Calu3 (cell line): ENCODE measurements around the gene GAS6. TPM values are rescaled to one million over a fixed set of nuclear protein-coding genes. Genes with fewer than 3 reads are reported as not detected.
"Not testable (repeated sequence)": the region's sequence is repeated elsewhere in the genome, so short reads cannot be mapped to it uniquely, and the experiment has no call there.

Source experiments
- Bru-seq: library from RNA; stranded (reverse); fragments of 400-500 nt; gene quantifications from one replicate; lab custom pipeline; 2021; lab: Mats Ljungman, UMichigan
- BruChase-seq, 2 experiments: library from RNA; stranded (reverse); fragments of 400-500 nt; gene quantifications; one replicate each; lab custom pipeline; 2021; lab: Mats Ljungman, UMichigan
- BruUV-seq: library from RNA; stranded (reverse); fragments of 400-500 nt; replicated peaks from 2 replicates; lab custom pipeline; 2021; lab: Mats Ljungman, UMichigan
- CTCF ChIA-PET: fragments of 300-600 bp; sonication (Branson Sonifier 250); formaldehyde crosslinking; loops from one replicate; lab custom pipeline; 2022; ENCODE audit warnings: antibody characterized with exemption; lab: Charles Lee
- DNase-seq: peaks from one replicate; pipeline ENCODE4 v3.0.0; 2022
- H3K27ac Mint-ChIP-seq: one replicate; pipeline ENCODE4 v1.8.0; 2022; ENCODE audit warnings: mixed read lengths; ENCODE audit not compliant: unreplicated experiment
- H3K27me3 Mint-ChIP-seq: one replicate; pipeline ENCODE4 v1.8.0; 2022; ENCODE audit warnings: mixed read lengths; ENCODE audit not compliant: unreplicated experiment
- H3K36me3 Mint-ChIP-seq: one replicate; pipeline ENCODE4 v1.8.0; 2022; ENCODE audit warnings: mild to moderate bottlenecking, moderate library complexity, mixed read lengths; ENCODE audit not compliant: insufficient read depth, unreplicated experiment
- H3K4me1 Mint-ChIP-seq: one replicate; pipeline ENCODE4 v1.8.0; 2022; ENCODE audit warnings: mild to moderate bottlenecking, low read depth, mixed read lengths; ENCODE audit not compliant: unreplicated experiment
- H3K4me3 Mint-ChIP-seq: one replicate; pipeline ENCODE4 v1.8.0; 2022; ENCODE audit warnings: mild to moderate bottlenecking, low read depth, moderate library complexity, mixed read lengths; ENCODE audit not compliant: unreplicated experiment
- H3K9me3 Mint-ChIP-seq: one replicate; pipeline ENCODE4 v1.8.0; 2022; ENCODE audit warnings: low read depth, mixed read lengths; ENCODE audit not compliant: unreplicated experiment
- intact Hi-C: fragments of 100-400 bp; cut with micrococcal nuclease; formaldehyde crosslinking; loops from one replicate; pipeline ENCODE4 v1.10.0; 2022; ENCODE audit not compliant: unreplicated experiment
- long read RNA-seq: library from polyadenylated mRNA; stranded (forward); transcript quantifications from one replicate; pipeline ENCODE4 v2.0.0, GENCODE V29; 2022
- total RNA-seq: library from RNA; stranded (reverse); gene quantifications from 2 replicates; pipeline ENCODE4 v1.2.3, GENCODE V29; 2022
- TF ChIP-seq, protein P1 (sequence below): fragments of 200-600 bp; IDR thresholded peaks from one replicate; pipeline ENCODE4 v1.8.0; 2022; ENCODE audit warnings: antibody characterized with exemption; ENCODE audit not compliant: unreplicated experiment

GAS6 gene
- total RNA-seq (0.42 and 0.83 TPM in 2 replicates), Bru-seq, nascent RNA (percentile 6 among the genes with signal in this experiment), BruChase-seq, experiment 1, labeled RNA remaining after a 6-hour chase (percentile 4 among the genes with signal in this experiment), BruChase-seq, experiment 2, labeled RNA remaining after a 2-hour chase (percentile 15 among the genes with signal in this experiment)
- long read RNA-seq = 0 reads

DNA sequence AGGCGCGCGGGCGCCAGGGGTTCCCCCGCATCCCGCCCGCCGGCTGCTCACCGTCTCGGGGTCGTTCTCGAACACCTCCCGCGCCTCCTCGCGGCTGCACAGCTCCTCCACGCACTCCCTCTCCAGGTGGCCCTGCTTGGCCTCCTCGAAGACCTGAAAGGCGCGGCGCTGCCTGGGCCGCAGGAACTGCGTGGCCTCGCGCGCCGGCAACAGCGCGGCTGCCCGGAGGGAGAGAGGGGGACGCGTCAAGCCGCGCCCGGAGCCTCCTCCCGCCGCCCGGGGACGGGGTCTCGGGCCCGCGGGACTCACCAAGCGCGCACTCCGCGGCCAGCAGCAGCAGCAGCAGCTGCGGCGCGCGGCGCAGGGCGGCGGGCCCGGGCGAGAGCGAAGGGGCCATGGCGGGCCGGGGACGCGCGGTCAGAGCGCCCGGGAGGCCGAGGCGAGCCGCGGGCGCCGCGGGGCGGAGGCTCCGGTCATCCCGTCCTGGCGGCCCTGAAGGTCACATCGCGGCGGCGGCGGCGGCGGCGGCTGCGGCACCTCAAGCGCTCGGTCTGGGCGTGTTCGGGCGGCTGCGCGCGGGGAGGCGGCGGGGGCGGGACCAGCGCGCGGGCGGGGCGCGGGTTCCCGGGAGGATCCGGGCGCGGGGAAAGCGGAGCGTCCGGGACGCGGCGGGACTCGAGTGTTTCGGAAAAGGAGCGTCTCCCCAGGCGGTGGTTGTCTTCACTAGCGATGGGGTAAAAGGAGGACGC is at the start of gene GAS6:
Gene GAS6, minus strand, starts transcription at position 553 of the 749 bp plus-strand sequence. Its CDS starts 156 bp downstream, at position 397.
- CTCF ChIA-PET = interaction anchor here (0.8 kb wide), 1 partner anchor 337 kb away, joined by 3 read pairs; no protein-coding TSS in a partner anchor
- Mint-ChIP-seq H3K4me3 (no peak within 1 kb of the TSS), H3K36me3 (no peaks in the 10 kb centered on the region), H3K27me3 (peaks cover 11% of the 10 kb centered on the region), H3K4me1 (no peaks in the 10 kb centered on the region), H3K9me3 (no peaks in the 10 kb centered on the region), H3K27ac (no peak within 1 kb of the TSS)
- intact Hi-C loops = no loop called here
- no peak for DNase-seq
- no TSS peak for BruUV-seq
- TF ChIP-seq, protein P1, sequence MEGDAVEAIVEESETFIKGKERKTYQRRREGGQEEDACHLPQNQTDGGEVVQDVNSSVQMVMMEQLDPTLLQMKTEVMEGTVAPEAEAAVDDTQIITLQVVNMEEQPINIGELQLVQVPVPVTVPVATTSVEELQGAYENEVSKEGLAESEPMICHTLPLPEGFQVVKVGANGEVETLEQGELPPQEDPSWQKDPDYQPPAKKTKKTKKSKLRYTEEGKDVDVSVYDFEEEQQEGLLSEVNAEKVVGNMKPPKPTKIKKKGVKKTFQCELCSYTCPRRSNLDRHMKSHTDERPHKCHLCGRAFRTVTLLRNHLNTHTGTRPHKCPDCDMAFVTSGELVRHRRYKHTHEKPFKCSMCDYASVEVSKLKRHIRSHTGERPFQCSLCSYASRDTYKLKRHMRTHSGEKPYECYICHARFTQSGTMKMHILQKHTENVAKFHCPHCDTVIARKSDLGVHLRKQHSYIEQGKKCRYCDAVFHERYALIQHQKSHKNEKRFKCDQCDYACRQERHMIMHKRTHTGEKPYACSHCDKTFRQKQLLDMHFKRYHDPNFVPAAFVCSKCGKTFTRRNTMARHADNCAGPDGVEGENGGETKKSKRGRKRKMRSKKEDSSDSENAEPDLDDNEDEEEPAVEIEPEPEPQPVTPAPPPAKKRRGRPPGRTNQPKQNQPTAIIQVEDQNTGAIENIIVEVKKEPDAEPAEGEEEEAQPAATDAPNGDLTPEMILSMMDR = no peak

DNA sequence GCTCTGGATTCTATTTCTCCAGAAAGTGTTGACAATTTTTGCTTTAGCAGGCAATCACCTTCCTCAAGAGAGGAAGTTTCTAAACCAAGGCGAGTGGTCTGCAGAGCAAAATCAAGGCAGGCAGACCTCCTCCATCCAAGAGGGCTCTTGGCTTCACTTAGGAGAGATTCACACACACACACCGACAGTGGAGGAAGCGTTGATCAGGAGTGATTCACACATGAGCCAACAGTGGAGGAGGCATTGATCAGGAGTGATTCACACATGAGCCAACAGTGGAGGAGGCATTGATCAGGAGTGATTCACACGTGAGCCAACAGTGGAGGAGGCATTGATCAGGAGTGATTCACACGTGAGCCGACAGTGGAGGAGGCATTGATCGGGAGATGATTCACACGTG is 49.5 kb upstream of the GAS6 start:
- DNase-seq, CTCF ChIA-PET, intact Hi-C loops, H3K4me1 Mint-ChIP-seq, H3K27me3 Mint-ChIP-seq, H3K36me3 Mint-ChIP-seq, H3K4me3 Mint-ChIP-seq, H3K27ac Mint-ChIP-seq, H3K9me3 Mint-ChIP-seq, BruUV-seq: not testable (repeated sequence)

DNA sequence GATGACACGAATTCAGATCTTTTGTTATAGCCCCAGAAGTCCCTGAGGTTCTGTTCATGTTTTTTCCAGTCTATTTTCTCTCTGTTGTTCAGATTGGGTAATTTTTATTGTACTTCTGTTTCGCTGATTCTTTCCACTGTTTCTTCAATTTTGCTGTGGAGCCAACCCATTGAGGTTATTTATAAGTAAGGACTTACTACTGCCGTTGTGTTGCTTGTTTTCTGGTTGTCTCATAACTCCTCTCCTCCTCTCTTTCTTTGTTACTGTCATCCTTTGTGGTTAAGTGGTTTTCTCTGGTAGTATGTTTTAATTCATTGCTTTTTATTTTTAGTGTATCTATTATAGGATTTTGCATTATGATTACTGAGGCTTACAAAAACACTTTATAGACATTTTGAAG is 48.7 kb upstream of the GAS6 start:
- Mint-ChIP-seq H3K4me1 (peaks cover 7% of the 10 kb centered on the region), H3K36me3 (no peaks in the 10 kb centered on the region), H3K27ac (no peak overlapping the region), H3K9me3 (no peaks in the 10 kb centered on the region), H3K4me3 (no peak overlapping the region), H3K27me3 (no peaks in the 10 kb centered on the region)
- intact Hi-C loops = no loop called here
- no TSS peak for BruUV-seq
- CTCF ChIA-PET = no interaction called here
- DNase-seq = no peak
- TF ChIP-seq, protein P1 = no peak

DNA sequence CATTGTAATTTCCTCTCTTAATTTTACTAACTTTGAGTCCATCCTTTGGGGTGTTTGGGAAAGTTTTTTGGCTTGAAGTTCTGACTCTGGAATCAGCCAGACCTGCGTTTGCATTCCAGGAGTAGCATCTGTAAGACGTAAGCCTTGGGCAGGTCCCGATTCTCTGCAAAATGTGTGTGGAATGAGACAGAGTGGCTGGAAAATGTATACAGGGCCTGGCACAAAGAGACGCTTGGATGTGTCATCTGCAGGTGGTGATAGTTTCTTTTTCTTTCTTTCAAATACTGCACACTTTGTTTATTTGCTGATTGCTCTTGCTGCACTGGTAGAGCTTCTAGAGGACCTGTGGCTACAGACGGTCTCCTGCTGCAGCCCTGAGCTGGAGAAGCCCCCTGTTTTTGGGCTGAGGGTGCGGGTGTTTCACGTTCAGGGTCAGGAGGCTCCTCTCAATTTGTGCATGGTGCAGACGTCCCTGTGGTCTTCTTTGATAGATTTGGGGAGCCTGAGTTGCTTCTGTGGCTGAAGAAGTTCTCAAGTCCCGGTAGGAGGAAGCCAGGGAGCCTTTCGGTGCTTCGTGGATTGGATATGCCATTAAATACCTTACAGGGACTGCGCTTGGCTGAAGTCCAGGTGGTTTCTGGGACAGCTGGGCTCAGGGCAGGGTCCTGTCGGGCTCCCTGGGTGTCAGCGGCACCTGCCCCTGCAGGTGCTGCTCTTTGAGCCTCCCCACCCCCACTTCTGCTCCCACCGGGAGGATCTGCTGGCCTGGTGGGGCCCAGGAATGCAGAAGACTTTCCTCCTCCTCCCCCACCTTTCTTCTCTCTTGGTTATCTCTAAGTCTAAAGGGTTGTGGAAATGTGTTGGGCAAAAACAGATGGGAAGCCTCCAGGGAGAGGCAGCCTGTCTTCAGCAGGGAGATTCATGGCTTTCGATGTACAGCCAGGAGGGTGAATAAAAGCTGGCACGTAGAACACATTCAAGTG is 44.0 kb upstream of the GAS6 start:
- no peak overlapping the region for H3K27ac Mint-ChIP-seq
- H3K9me3 Mint-ChIP-seq = no peaks in the 10 kb centered on the region
- intact Hi-C loops = no loop called here
- no TSS peak for BruUV-seq
- no peak for DNase-seq
- H3K36me3 Mint-ChIP-seq = no peaks in the 10 kb centered on the region
- CTCF ChIA-PET = no interaction called here
- no peaks in the 10 kb centered on the region for H3K4me1 Mint-ChIP-seq
- H3K27me3 Mint-ChIP-seq = no peaks in the 10 kb centered on the region
- TF ChIP-seq, protein P1 = no peak
- H3K4me3 Mint-ChIP-seq = no peak overlapping the region
